Activated naive CD8-positive, alpha-beta T cell treated with anti-CD3 and anti-CD28 coated beads, Interleukin-2, amount 10 ng/mL, durations not matched to agents 7 days and 5 days (primary cell): ENCODE measurements around the gene VEGFC. TPM values are rescaled to one million over a fixed set of nuclear protein-coding genes. Genes with fewer than 3 reads are reported as not detected.

Experiments used
- ATAC-seq: fragments of 150-1000 bp; cut with Tn5 transposase; one replicate; pipeline ENCODE4 v1.10.0; 2021; ENCODE audit warnings: low read depth, moderate library complexity
- POLR2A ChIA-PET: fragments of 350-600 bp; sonication (Branson Sonifier 250); formaldehyde crosslinking; loops from one replicate; lab custom pipeline; 2021; ENCODE audit warnings: antibody characterized with exemption; lab: Charles Lee
- DNase-seq: peaks from one replicate; pipeline ENCODE4 v3.0.0; 2021
- H3K27ac Mint-ChIP-seq: one replicate; pipeline ENCODE4 v1.8.0; 2022; ENCODE audit warnings: mild to moderate bottlenecking, mixed read lengths
- H3K27me3 Mint-ChIP-seq: one replicate; pipeline ENCODE4 v1.8.0; 2022; ENCODE audit warnings: mild to moderate bottlenecking, moderate library complexity, mixed read lengths
- H3K36me3 Mint-ChIP-seq: one replicate; pipeline ENCODE4 v1.8.0; 2021; ENCODE audit warnings: mild to moderate bottlenecking, mixed read lengths
- H3K4me1 Mint-ChIP-seq: one replicate; pipeline ENCODE4 v1.8.0; 2021; ENCODE audit warnings: mixed read lengths
- H3K4me3 Mint-ChIP-seq: one replicate; pipeline ENCODE4 v1.8.0; 2022; ENCODE audit warnings: mild to moderate bottlenecking, moderate library complexity, mixed read lengths
- H3K9me3 Mint-ChIP-seq: one replicate; pipeline ENCODE4 v1.8.0; 2021; ENCODE audit warnings: mixed read lengths
- total RNA-seq, 2 experiments: library from RNA; stranded (reverse); gene quantifications; one replicate each; pipeline ENCODE4 v1.2.3, GENCODE V29; 2021

The VEGFC gene
- not detected for total RNA-seq

- peak; percentile 57 for DNase-seq
- Mint-ChIP-seq H3K27ac (no peak within 1 kb of the TSS), H3K36me3 (no peaks in the 10 kb centered on the region), H3K4me1 (peaks cover 4% of the 10 kb centered on the region), H3K9me3 (no peaks in the 10 kb centered on the region), H3K27me3 (peaks cover 48% of the 10 kb centered on the region), H3K4me3 (peak within 1 kb of the TSS; percentile 69)
- peak; percentile 90 for ATAC-seq
- POLR2A ChIA-PET: no interaction called here
Measured at GRCh38 chr4:176792326-176793059, at the start of gene VEGFC. TSS of gene VEGFC (minus strand) at chr4:176792922. CDS start at chr4:176792311, 611 bp downstream.

- H3K27ac Mint-ChIP-seq: no peak overlapping the region
- no peak for ATAC-seq
- no peaks in the 10 kb centered on the region for H3K4me1 Mint-ChIP-seq
- DNase-seq: no peak
- POLR2A ChIA-PET: no interaction called here
- no peaks in the 10 kb centered on the region for H3K27me3 Mint-ChIP-seq
- H3K4me3 Mint-ChIP-seq: no peak overlapping the region
- H3K9me3 Mint-ChIP-seq: no peaks in the 10 kb centered on the region
- H3K36me3 Mint-ChIP-seq: no peaks in the 10 kb centered on the region
Measured at GRCh38 chr4:176841711-176842112, 49.0 kb upstream of the VEGFC start.

GRCh38 chr4:176840166-176840565 lies 47.4 kb upstream of the VEGFC start:
- no peaks in the 10 kb centered on the region for H3K4me1 Mint-ChIP-seq
- POLR2A ChIA-PET: no interaction called here
- ATAC-seq: no peak
- H3K4me3 Mint-ChIP-seq: no peak overlapping the region
- no peaks in the 10 kb centered on the region for H3K27me3 Mint-ChIP-seq
- H3K9me3 Mint-ChIP-seq: no peaks in the 10 kb centered on the region
- no peaks in the 10 kb centered on the region for H3K36me3 Mint-ChIP-seq
- no peak for DNase-seq
- no peak overlapping the region for H3K27ac Mint-ChIP-seq

GRCh38 chr4:176839656-176840055 lies 46.9 kb upstream of the VEGFC start:
- POLR2A ChIA-PET: no interaction called here
- no peaks in the 10 kb centered on the region for H3K27me3 Mint-ChIP-seq
- no peak overlapping the region for H3K27ac Mint-ChIP-seq
- H3K4me1 Mint-ChIP-seq: no peaks in the 10 kb centered on the region
- no peak overlapping the region for H3K4me3 Mint-ChIP-seq
- no peak for DNase-seq
- H3K36me3 Mint-ChIP-seq: no peaks in the 10 kb centered on the region
- no peaks in the 10 kb centered on the region for H3K9me3 Mint-ChIP-seq
- no peak for ATAC-seq

GRCh38 chr4:176838601-176839433 lies 46.1 kb upstream of the VEGFC start:
- no peaks in the 10 kb centered on the region for H3K36me3 Mint-ChIP-seq
- POLR2A ChIA-PET: no interaction called here

GRCh38 chr4:176837169-176837895 lies 44.6 kb upstream of the VEGFC start:
- ATAC-seq: no peak
- H3K27ac Mint-ChIP-seq: no peak overlapping the region
- DNase-seq: no peak
- H3K4me3 Mint-ChIP-seq: no peak overlapping the region
- H3K4me1 Mint-ChIP-seq: no peaks in the 10 kb centered on the region
- H3K9me3 Mint-ChIP-seq: no peaks in the 10 kb centered on the region
- no peaks in the 10 kb centered on the region for H3K36me3 Mint-ChIP-seq
- POLR2A ChIA-PET: no interaction called here
- no peaks in the 10 kb centered on the region for H3K27me3 Mint-ChIP-seq

More at GRCh38 chr4:176838601-176839433, 46.1 kb upstream of the VEGFC start:
- Mint-ChIP-seq H3K9me3 (no peaks in the 10 kb centered on the region), H3K27ac (no peak overlapping the region), H3K4me1 (no peaks in the 10 kb centered on the region), H3K27me3 (no peaks in the 10 kb centered on the region), H3K4me3 (no peak overlapping the region)
- ATAC-seq (no peak), DNase-seq (no peak)

GRCh38 chr4:176834531-176834930 lies 41.8 kb upstream of the VEGFC start:
- no peaks in the 10 kb centered on the region for H3K9me3 Mint-ChIP-seq
- DNase-seq (no peak), ATAC-seq (no peak)
- no peaks in the 10 kb centered on the region for H3K36me3 Mint-ChIP-seq
- H3K27me3 Mint-ChIP-seq: no peaks in the 10 kb centered on the region
- H3K4me3 Mint-ChIP-seq: no peak overlapping the region
- no peak overlapping the region for H3K27ac Mint-ChIP-seq
- H3K4me1 Mint-ChIP-seq: no peaks in the 10 kb centered on the region
- POLR2A ChIA-PET: no interaction called here

- ATAC-seq (no peak), DNase-seq (no peak)
- H3K9me3 Mint-ChIP-seq: no peaks in the 10 kb centered on the region
- H3K4me3 Mint-ChIP-seq: no peak overlapping the region
- no peaks in the 10 kb centered on the region for H3K27me3 Mint-ChIP-seq
- no peaks in the 10 kb centered on the region for H3K4me1 Mint-ChIP-seq
- H3K36me3 Mint-ChIP-seq: no peaks in the 10 kb centered on the region
- POLR2A ChIA-PET: no interaction called here
- no peak overlapping the region for H3K27ac Mint-ChIP-seq
Measured at GRCh38 chr4:176833400-176834175, 40.9 kb upstream of the VEGFC start.

- no peaks in the 10 kb centered on the region for H3K27me3 Mint-ChIP-seq
- no peak for ATAC-seq
- DNase-seq: no peak
- no peak overlapping the region for H3K27ac Mint-ChIP-seq
- no peaks in the 10 kb centered on the region for H3K9me3 Mint-ChIP-seq
- no peaks in the 10 kb centered on the region for H3K4me1 Mint-ChIP-seq
- POLR2A ChIA-PET: no interaction called here
- H3K36me3 Mint-ChIP-seq: no peaks in the 10 kb centered on the region
- H3K4me3 Mint-ChIP-seq: no peak overlapping the region
Measured at GRCh38 chr4:176830971-176831370, 38.2 kb upstream of the VEGFC start.

GRCh38 chr4:176825586-176825985 lies 32.9 kb upstream of the VEGFC start:
- ATAC-seq: no peak
- no peaks in the 10 kb centered on the region for H3K9me3 Mint-ChIP-seq

GRCh38 chr4:176824645-176825366 lies 32.1 kb upstream of the VEGFC start:
- H3K27ac Mint-ChIP-seq: no peak overlapping the region
- POLR2A ChIA-PET: no interaction called here
- H3K27me3 Mint-ChIP-seq: no peaks in the 10 kb centered on the region
- no peak overlapping the region for H3K4me3 Mint-ChIP-seq
- ATAC-seq: no peak
- no peaks in the 10 kb centered on the region for H3K9me3 Mint-ChIP-seq
- H3K4me1 Mint-ChIP-seq: no peaks in the 10 kb centered on the region
- H3K36me3 Mint-ChIP-seq: no peaks in the 10 kb centered on the region
- DNase-seq: no peak

More at GRCh38 chr4:176825586-176825985, 32.9 kb upstream of the VEGFC start:
- Mint-ChIP-seq H3K27ac (no peak overlapping the region), H3K4me1 (no peaks in the 10 kb centered on the region), H3K4me3 (no peak overlapping the region), H3K36me3 (no peaks in the 10 kb centered on the region), H3K27me3 (no peaks in the 10 kb centered on the region)
- DNase-seq: no peak
- POLR2A ChIA-PET: no interaction called here

- H3K4me3 Mint-ChIP-seq: no peak overlapping the region
- no peaks in the 10 kb centered on the region for H3K4me1 Mint-ChIP-seq
- no peaks in the 10 kb centered on the region for H3K36me3 Mint-ChIP-seq
- ATAC-seq: no peak
- no peaks in the 10 kb centered on the region for H3K27me3 Mint-ChIP-seq
- POLR2A ChIA-PET: no interaction called here
- H3K9me3 Mint-ChIP-seq: no peaks in the 10 kb centered on the region
- no peak overlapping the region for H3K27ac Mint-ChIP-seq
- DNase-seq: no peak
Measured at GRCh38 chr4:176818531-176818930, 25.8 kb upstream of the VEGFC start.
